Left lobe of liver (tissue), 2 donors: ENCODE results near the gene HAUS3. TPM values are rescaled to one million over a fixed set of nuclear protein-coding genes. Genes with fewer than 3 reads are reported as not detected.

Experiments
- ATAC-seq: fragments of 200-7000 bp; cut with Tn5 transposase; one replicate; pipeline ENCODE4 v1.9.1; 2020; ENCODE audit warnings: mild to moderate bottlenecking, moderate library complexity
- DNase-seq: peaks from one replicate; pipeline ENCODE4 v3.0.0-alpha.2; 2020; ENCODE audit warnings: low spot score
- total RNA-seq: library from RNA; stranded (reverse); gene quantifications from one replicate; pipeline ENCODE4 v1.2.1, GENCODE V29; 2021
- donor health status: DM: no; HTN: no; CAD: no; lungs with moderate emphysema.
- donor health status: DM: no; HTN: yes; CAD: no.

The HAUS3 gene
- total RNA-seq, 1 donor from 2014 or later, result 5.0 TPM

GRCh38 chr4:2264481-2265041 is 22.6 kb upstream of the HAUS3 start:
- no peak for ATAC-seq

GRCh38 chr4:2263926-2264321 is 22.0 kb upstream of the HAUS3 start:
- ATAC-seq (no peak), DNase-seq (no peak)

More at GRCh38 chr4:2264481-2265041, 22.6 kb upstream of the HAUS3 start:
- no peak for DNase-seq

GRCh38 chr4:2262944-2263250 is 21.0 kb upstream of the HAUS3 start:
- DNase-seq, result no peak
- ATAC-seq, result no peak

- peak; percentile 87 for ATAC-seq
- DNase-seq, result peak; percentile 100
Observed at GRCh38 chr4:2262145-2262943, 20.4 kb upstream of the HAUS3 start.

GRCh38 chr4:2261853-2262144 is 19.9 kb upstream of the HAUS3 start, which contains the start of gene MXD4:
TSS of gene MXD4 (minus strand) at chr4:2262109. CDS start at chr4:2261980, 129 bp downstream.
- ATAC-seq, result no peak
- DNase-seq, result no peak

GRCh38 chr4:2261110-2261852 is 19.4 kb upstream of the HAUS3 start:
- DNase-seq (peak; percentile 63), ATAC-seq (peak; percentile 35)

GRCh38 chr4:2260344-2261109 is 18.6 kb upstream of the HAUS3 start:
- no peak for ATAC-seq
- DNase-seq, result peak; percentile 47

- ATAC-seq, result no peak
- peak; percentile 43 for DNase-seq
Observed at GRCh38 chr4:2259541-2260343, 17.8 kb upstream of the HAUS3 start.

- peak; percentile 42 for DNase-seq
- ATAC-seq, result no peak
Observed at GRCh38 chr4:2259036-2259540, 17.2 kb upstream of the HAUS3 start.

GRCh38 chr4:2258091-2259035 is 16.4 kb upstream of the HAUS3 start:
- DNase-seq (peak; percentile 45), ATAC-seq (no peak)

- ATAC-seq (no peak), DNase-seq (peak; percentile 44)
Observed at GRCh38 chr4:2257361-2258081, 15.6 kb upstream of the HAUS3 start.

- ATAC-seq (peak; percentile 36), DNase-seq (peak; percentile 47)
Observed at GRCh38 chr4:2256781-2257191, 14.9 kb upstream of the HAUS3 start.

- peak; percentile 47 for DNase-seq
- peak; percentile 36 for ATAC-seq
Observed at GRCh38 chr4:2256156-2256731, 14.3 kb upstream of the HAUS3 start.

- no peak for ATAC-seq
Observed at GRCh38 chr4:2255501-2256155, 13.7 kb upstream of the HAUS3 start.

GRCh38 chr4:2254665-2255500 is 13.0 kb upstream of the HAUS3 start:
- no peak for DNase-seq
- ATAC-seq, result no peak

More at GRCh38 chr4:2255501-2256155, 13.7 kb upstream of the HAUS3 start:
- DNase-seq, result peak; percentile 48
